22Rv1 (cell line): Measurements from ENCODE around the gene GATAD2A.

Source experiments
- ZFX ChIP-seq: fragments of 450-650 bp; IDR thresholded peaks from 2 replicates; pipeline ENCODE4 v1.6.1; 2017; ENCODE audit warnings: antibody characterized with exemption, borderline replicate concordance
- TF ChIP-seq, protein P1 (sequence below): fragments of 450-650 bp; IDR thresholded peaks from 2 replicates; pipeline ENCODE4 v1.5.1; 2017; ENCODE audit warnings: mild to moderate bottlenecking

DNA sequence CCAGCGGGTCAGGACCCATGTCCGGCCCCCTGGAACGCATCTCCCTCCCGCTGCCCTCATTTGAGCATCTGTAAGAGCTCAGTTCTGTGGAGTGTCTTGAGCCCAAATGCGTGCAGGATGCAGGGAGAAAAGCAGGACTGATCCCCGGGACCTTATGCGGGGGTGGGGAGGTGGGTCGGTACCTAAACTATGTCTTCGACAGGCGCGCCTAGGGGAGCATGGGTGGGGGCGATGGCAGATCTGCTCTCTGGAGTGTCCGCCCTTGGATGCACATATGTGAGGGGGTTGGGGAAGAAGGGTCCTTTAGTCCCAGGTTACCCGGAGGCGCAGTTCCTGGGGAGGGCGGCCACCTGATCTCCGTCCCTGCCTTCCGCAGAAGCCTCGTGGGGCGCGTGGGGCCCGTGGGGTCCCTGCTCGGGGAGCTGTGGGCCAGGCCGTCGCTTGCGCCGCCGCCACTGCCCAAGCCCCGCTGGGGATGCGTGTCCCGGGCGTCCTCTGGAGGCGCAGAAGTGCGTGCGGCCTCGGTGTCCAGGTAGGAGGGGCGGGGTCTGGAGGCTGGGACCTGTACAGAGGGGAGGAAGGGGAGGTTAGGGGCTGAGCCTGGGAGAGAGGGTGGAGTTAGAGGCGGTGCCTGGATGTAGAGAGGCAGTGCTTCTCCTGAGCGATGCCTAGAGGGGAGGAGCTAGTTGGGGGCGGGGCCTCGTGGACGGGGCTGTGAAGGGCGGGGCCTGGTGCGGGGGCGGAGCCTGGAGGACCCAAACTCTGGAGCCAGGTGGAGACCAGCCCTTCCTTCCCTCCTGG, 135.4 kb downstream of the GATAD2A start:
- TF ChIP-seq, protein P1, sequence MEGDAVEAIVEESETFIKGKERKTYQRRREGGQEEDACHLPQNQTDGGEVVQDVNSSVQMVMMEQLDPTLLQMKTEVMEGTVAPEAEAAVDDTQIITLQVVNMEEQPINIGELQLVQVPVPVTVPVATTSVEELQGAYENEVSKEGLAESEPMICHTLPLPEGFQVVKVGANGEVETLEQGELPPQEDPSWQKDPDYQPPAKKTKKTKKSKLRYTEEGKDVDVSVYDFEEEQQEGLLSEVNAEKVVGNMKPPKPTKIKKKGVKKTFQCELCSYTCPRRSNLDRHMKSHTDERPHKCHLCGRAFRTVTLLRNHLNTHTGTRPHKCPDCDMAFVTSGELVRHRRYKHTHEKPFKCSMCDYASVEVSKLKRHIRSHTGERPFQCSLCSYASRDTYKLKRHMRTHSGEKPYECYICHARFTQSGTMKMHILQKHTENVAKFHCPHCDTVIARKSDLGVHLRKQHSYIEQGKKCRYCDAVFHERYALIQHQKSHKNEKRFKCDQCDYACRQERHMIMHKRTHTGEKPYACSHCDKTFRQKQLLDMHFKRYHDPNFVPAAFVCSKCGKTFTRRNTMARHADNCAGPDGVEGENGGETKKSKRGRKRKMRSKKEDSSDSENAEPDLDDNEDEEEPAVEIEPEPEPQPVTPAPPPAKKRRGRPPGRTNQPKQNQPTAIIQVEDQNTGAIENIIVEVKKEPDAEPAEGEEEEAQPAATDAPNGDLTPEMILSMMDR, result peak; percentile 67
- TF ChIP-seq ZFX, result no peak
